Colonic mucosa (tissue), 4 donors: Measurements from ENCODE around the gene HDAC2. TPM values are rescaled to one million over a fixed set of nuclear protein-coding genes. Genes with fewer than 3 reads are reported as not detected.
"Not testable (repeated sequence)": the region's sequence is repeated elsewhere in the genome, so short reads cannot be mapped to it uniquely, and the experiment has no call there.

ENCODE experiments used
- DNase-seq: peaks from one replicate; pipeline ENCODE4 v3.0.0-alpha.2; 2020
- H3K27ac ChIP-seq: fragments of 200-600 bp; one replicate; pipeline ENCODE4 v1.8.0; 2021
- H3K27me3 ChIP-seq: fragments of 200-600 bp; one replicate; pipeline ENCODE4 v1.8.0; 2021
- H3K36me3 ChIP-seq: fragments of 200-600 bp; one replicate; pipeline ENCODE4 v1.8.0; 2021
- H3K4me1 ChIP-seq: fragments of 200-600 bp; one replicate; pipeline ENCODE4 v1.8.0; 2021; ENCODE audit warnings: mild to moderate bottlenecking
- H3K4me3 ChIP-seq: fragments of 200-600 bp; one replicate; pipeline ENCODE4 v1.8.0; 2021
- H3K9ac ChIP-seq, 2 donors: one replicate each; pipeline ENCODE4 v1.7.0; 2013; ENCODE audit warnings: control low read depth in 2 of 2, low read depth in 2 of 2, low read length in 2 of 2
- H3K9me3 ChIP-seq: fragments of 200-600 bp; one replicate; pipeline ENCODE4 v1.8.0; 2021
- CTCF ChIP-seq: fragments of 200-600 bp; IDR thresholded peaks from one replicate; pipeline ENCODE4 v1.8.0; 2022; ENCODE audit warnings: antibody characterized with exemption, mild to moderate bottlenecking
- intact Hi-C: fragments of 100-400 bp; cut with DNase I; formaldehyde crosslinking; loops from one replicate; pipeline ENCODE4 v1.14.1; 2022
- total RNA-seq, 2 donors: library from RNA; stranded (reverse); fragmentation: NEBNext Ultra II Directional in 1 of 2; extraction: Animal tissue kit (Norgen Biotek cat#: 25700) in 1 of 2; gene quantifications; one replicate each; pipeline ENCODE4 v1.2.1, GENCODE V29; 2021
- donor health status: healthy.
- donor health status: DM: no; HTN: no; CAD: no.
- donor health status: DM: no; HTN: no; CAD: no.

Gene HDAC2
- total RNA-seq = 10 to 100 TPM; 79.8 to 95.0 TPM

DNA sequence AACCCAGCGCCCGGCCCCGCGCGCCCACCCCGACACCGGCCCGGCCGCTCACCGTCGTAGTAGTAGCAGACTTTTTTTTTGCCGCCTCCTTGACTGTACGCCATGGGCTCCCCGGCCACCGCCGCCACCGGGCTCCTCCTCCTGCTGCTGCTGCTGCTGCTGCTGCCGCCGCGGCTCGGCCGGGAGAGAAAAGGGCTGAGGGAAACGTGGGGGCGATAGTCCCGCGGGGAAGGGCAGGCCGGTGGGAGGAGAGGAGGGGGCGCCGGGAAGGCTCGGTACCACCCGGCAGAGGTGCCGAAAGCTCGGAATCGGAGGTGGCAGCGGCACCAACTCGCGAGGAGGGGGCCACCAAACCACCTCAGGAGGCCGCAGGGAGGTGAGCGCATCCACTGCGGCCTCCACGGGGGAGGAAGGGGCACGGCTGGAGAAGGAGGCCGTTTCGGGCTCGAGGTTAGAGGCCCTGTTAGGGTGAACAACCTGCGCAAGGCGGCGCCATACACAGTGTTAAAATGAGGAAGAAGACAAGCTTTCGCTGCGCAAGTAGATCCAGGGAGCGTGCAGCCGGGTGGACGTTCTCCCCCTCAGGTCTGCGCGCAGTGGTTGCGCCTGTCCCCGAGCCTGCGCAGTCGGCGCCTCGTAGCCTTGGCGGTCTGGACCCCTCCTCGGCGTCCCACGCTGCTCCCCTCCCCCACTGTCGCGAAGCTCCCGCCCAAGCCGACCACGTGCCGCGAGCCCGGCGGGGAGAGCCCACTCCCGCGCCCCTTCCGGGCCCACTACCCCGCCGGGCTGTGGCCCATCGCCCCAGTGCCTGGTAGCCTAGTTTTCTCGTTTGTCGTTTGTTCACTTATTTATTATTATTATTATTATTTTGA is at the start of gene HDAC2:
Gene HDAC2 (minus strand): TSS at position 344 of the 872 bp plus-strand sequence. CDS start 240 bp downstream, at position 104.
- peak within 1 kb of the TSS; percentile 91 for H3K4me3 ChIP-seq
- intact Hi-C loops = no loop called here
- H3K36me3 ChIP-seq = no peaks in the 10 kb centered on the region
- peak; percentile 87 for DNase-seq
- TF ChIP-seq CTCF = no peak
- H3K9ac ChIP-seq = peak within 1 kb of the TSS; percentile 76 to 91
- H3K9me3 ChIP-seq = no peaks in the 10 kb centered on the region
- peaks cover 4% of the 10 kb centered on the region for H3K4me1 ChIP-seq
- no peaks in the 10 kb centered on the region for H3K27me3 ChIP-seq
- H3K27ac ChIP-seq = peak within 1 kb of the TSS; percentile 80

DNA sequence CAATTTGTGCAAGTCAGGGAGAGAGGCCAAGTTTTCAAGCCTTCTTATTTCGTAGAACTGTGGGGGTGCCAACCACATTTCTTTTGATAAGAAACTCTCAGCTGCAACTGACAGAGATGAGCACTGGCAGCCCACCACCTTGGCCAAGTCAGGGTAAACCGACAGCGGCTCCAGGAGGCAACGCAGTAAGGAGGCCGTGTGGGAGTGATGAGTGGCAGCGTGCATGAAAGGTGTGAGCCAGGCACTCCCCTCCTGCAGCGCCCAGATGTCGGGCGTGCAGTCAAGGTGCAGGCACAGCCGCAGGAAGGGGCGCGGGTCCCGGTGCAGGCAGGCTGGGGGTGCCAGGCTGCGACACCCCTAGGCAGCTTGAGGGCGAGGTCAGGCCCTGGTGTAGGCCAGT is 49.2 kb upstream of the HDAC2 start:
- no peak for DNase-seq
- Histone ChIP-seq H3K27me3 (no peaks in the 10 kb centered on the region), H3K9ac (no peak overlapping the region), H3K36me3 (no peaks in the 10 kb centered on the region), H3K27ac (no peak overlapping the region), H3K4me3 (no peak overlapping the region), H3K4me1 (no peaks in the 10 kb centered on the region), H3K9me3 (no peaks in the 10 kb centered on the region)
- no peak for TF ChIP-seq CTCF
- intact Hi-C loops = no loop called here

DNA sequence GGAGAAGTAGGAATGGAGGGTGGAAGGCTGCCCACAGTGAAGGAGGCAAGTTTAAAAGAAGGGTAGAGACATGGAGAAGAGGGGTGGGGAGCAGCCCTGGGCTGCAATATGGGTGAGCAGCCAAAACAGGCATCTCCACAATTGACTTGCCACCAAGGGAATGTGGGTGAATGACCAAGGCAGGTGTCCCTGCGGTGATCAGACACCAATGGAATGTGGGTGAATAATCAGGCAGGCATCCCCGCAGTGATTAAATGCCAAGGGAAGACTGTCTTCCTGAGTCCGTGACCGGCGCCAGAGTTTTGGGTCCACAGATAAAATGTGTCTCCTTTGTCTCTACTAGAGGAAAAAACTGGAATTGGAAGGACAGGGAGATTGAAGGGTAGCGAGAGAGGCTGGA is 46.2 kb upstream of the HDAC2 start:
- H3K27ac ChIP-seq, H3K9ac ChIP-seq, H3K9me3 ChIP-seq, H3K4me3 ChIP-seq, H3K36me3 ChIP-seq, intact Hi-C loops, DNase-seq, H3K27me3 ChIP-seq, H3K4me1 ChIP-seq: not testable (repeated sequence)

DNA sequence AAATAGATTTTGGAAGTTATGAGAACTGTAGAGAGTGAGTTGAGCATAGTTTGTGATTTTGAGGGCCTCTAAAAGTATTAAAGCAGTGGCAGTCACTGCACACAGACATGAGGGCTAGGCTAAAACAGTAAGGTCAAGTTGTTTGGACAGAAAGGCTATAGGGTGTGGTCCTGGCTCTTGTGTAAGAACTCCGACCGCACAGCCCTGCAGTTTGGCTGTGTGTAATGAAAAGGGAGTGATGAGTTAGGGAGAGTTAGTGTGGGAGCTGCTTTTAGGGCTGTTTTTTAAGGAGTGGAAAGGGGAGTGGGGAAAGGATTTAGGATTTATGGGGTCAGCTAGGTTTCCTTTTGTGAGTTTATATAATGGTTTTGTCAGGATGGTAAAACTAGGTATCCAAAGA is 43.2 kb upstream of the HDAC2 start:
- H3K27me3 ChIP-seq, H3K27ac ChIP-seq, intact Hi-C loops, H3K4me3 ChIP-seq, H3K9me3 ChIP-seq, H3K4me1 ChIP-seq, H3K9ac ChIP-seq, H3K36me3 ChIP-seq, DNase-seq: not testable (repeated sequence)

GRCh38 chr6:114011486-114011885 is 40.5 kb upstream of the HDAC2 start:
- H3K9me3 ChIP-seq, DNase-seq, H3K9ac ChIP-seq, intact Hi-C loops, H3K4me1 ChIP-seq, H3K4me3 ChIP-seq, H3K36me3 ChIP-seq, H3K27ac ChIP-seq, H3K27me3 ChIP-seq: not testable (repeated sequence)

- Histone ChIP-seq H3K36me3 (no peaks in the 10 kb centered on the region), H3K27me3 (no peaks in the 10 kb centered on the region), H3K27ac (no peak overlapping the region), H3K4me1 (no peaks in the 10 kb centered on the region), H3K9ac (no peak overlapping the region), H3K4me3 (no peak overlapping the region), H3K9me3 (no peaks in the 10 kb centered on the region)
- intact Hi-C loops = no loop called here
- DNase-seq = no peak
- no peak for TF ChIP-seq CTCF
Measured at GRCh38 chr6:114010540-114010939, 39.6 kb upstream of the HDAC2 start.

DNA sequence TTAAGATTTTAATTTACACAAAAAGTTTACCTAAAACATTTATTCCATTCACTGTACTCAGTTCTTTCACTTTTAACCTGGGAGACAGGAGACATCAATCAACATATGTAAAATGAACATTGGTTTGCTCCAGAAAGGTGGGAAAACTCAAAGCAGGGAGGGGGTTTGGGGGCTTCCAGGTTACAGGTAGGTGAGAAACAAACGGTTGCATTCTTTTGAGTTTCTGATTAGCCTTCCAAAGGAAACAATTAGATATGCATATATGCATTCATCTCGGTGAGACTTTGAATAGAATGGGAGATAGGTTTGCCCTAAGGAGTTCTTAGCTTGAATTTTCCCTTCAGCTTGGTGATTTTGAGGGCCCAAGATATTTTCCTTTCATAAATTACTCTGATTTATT is 38.2 kb upstream of the HDAC2 start:
- no peak overlapping the region for H3K4me3 ChIP-seq
- H3K27me3 ChIP-seq = no peaks in the 10 kb centered on the region
- H3K36me3 ChIP-seq = no peaks in the 10 kb centered on the region
- no peaks in the 10 kb centered on the region for H3K9me3 ChIP-seq
- no peak for TF ChIP-seq CTCF
- no peak overlapping the region for H3K27ac ChIP-seq
- no peaks in the 10 kb centered on the region for H3K4me1 ChIP-seq
- H3K9ac ChIP-seq = no peak overlapping the region
- DNase-seq = no peak
- intact Hi-C loops = no loop called here
